Medulla oblongata (tissue), 1 donor: Measurements from ENCODE around the gene SLC46A3.
"Not testable (repeated sequence)": the region's sequence is repeated elsewhere in the genome, so short reads cannot be mapped to it uniquely, and the experiment has no call there.

ENCODE experiments used
- DNase-seq: peaks from one replicate; pipeline ENCODE4 v3.0.0-alpha.2; 2015; ENCODE audit errors: extremely low spot score

Gene SLC46A3

DNA sequence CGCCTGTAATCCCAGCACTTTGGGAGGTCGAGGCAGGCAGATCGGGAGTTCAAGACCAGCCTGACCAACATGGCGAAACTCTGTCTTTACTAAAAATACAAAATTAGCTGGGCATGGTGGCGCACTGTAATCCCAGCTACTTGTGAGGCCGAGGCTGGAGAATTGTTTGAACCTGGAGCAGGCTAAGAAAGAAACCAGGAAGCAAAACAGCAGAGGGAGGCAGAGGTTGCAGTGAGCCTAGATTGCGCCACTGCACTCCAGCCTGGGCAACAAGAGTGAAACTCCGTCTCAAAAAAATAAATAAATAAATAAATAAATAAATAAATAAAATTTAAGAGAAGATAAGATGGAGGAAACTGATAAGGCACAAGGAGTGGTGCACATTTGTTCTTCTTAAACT is 35.6 kb downstream of the SLC46A3 start:
- DNase-seq: not testable (repeated sequence)

DNA sequence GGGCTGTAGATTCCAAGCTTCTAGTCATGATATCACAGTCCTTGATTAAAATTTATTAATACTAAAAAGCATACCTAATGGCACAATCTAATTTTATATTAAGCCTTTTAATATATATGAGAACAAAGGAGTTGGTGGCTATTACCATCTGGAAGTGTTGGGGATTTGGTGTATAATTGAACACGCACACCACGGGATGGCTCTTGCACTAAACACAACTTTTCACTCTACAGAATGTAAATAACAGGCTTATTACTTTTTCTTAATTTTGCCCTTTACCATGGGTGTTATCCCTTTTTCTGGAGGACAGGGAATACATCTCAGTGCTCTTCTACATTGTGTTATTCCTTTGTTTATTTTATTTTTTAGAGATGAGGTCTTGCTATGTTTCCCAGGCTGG is 38.2 kb downstream of the SLC46A3 start:
- DNase-seq: no peak

DNA sequence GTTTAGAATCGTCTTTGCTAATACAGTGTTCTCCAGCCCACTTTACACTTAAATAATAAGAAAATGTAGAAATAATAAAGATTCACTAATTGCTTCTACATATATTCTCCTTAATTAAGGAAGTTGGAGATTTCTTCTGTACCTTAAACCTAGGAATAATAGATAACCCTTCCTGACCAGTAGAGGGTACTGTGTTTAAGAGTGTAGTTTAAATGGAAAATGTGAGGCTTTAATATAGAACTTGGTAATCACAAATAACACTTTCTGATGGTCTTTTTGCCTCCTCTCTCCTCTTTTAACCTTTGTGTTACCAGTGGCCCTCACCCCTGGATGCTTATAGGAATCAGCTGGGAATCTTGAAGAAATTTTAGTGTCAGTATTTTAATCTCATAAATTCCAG is 39.1 kb downstream of the SLC46A3 start:
- DNase-seq: no peak

DNA sequence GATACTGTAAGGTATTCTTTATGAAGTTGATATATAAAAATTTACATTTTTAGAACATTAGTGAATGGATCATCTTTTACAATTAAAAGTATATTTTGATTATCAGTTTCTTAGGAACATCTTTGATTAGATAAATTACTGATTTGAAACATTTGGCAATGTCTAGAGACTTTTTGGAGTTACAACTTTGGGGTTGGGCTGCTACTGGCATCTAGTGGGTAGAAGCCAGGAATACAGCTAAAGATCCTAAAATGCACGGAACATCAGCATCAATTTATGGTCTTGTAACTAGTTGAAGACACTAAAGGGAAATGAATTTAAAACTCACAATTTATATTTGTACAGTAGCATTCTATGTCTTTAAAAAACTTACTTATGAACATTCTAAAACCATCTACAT is 40.0 kb downstream of the SLC46A3 start:
- no peak for DNase-seq

DNA sequence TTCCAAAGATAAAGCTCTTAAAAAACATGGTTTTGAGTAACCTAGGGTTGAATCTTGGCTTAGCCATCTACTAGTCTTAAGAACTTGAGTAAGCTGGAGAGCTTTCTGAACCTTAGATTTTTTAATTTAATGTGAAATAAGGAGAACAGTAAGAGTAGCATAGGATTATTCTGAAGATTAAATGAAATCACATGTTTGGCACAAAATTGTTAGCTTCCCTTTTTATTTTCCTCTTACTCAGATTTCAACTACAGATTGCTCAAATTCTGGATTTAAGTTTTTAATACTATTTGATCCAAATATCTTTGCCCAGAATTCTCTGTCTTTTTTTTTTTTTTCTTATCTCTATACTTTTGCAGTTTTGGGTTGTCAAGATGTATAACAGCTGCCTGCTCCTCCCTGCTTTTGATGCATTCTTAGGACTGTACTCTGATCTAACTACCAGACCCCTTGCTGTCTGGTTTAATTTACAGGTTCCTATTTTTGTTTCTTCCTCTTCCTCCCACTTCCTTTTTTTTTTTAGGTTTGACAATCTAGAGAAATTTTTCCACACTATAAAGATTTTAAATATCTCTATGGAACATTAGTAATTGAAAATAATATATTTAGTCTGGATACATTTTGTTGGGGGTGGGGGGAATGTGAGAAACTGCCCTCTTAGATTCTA is 47.5 kb downstream of the SLC46A3 start:
- DNase-seq: no peak

DNA sequence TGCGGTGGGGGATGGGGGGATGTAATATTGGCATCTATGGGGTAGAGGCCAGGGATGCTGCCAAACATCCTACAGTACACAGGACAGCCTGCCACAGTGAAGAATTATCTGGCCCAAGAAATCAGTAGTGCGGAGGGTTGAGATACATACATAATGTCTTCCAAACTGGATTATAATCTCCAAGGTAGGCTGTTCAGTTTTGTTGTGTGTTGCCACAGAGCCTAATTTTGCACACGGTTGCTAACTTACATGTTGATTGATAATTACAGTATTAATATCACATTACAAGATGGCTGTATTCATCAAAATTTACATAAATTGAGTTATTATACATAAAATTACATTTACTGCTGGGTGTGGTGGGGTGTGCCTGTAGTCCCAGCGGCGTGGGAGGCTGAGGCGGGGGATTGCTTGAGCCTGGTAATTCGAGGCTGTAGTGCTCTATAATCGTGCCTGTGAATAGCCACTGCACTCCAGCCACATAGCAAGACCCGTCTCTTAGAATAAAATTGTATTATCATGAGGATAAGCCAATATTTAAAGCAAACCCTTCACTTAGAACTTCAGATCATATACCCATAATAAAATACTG is 51.8 kb downstream of the SLC46A3 start:
- DNase-seq: no peak

GRCh38 chr13:28659621-28659970 is 59.2 kb downstream of the SLC46A3 start:
- DNase-seq: no peak

DNA sequence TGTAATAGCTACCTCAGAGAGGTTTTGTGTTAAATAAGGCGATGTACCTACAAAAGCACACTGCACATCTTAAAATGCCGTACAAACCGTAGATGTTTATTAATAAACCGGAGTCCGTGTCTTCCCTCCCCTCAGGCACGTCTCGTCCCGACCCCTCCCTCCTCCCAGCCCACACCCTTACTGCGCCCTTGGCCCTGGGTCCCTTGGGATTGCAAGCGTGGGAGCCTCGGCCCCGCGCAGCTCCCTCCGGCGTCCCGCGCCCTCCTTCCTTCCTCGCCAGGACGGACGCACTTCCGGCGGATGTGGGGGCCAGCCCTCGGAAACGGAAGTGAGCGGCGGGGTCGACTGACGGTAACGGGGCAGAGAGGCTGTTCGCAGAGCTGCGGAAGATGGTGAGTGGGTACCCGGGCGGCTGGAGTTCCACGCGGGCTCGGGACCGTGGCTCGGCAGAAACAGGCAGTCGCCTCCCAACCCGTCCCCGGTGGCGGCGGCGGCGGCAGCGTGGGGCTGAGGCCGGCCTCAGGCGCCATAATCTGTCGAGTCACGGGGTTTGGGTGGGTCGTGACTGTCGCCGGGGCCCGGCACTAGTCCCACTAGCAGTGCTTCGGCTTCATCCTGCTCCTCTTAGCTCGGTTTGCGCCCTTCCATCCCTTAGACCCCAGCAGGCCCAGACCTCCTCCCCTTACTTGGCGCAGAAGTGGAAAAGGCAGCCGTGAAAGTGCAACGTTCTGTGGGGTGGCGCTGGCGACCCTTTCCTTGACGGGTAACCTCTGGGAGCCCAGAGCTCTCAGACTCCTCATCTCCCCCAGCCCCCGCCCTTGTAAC is 59.8 kb downstream of the SLC46A3 start, which contains the start of gene POMP:
Gene POMP, plus strand, starts transcription at position 335 of the 825 bp plus-strand sequence. Its CDS starts 55 bp downstream, at position 390.
- DNase-seq: peak; percentile 94

DNA sequence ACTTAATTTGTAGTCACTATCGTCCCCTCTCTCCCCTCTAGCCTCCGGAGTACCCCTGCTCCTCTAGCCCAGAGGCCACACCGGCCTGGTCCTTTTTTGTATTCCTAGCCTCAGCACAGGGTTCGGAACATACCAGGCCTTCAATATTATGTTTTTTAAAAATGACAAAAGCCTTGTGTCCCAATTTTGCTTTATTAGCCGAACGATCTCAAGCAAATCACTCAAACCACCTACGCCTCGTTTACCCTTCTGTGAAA is 60.3 kb downstream of the SLC46A3 start:
- no peak for DNase-seq

DNA sequence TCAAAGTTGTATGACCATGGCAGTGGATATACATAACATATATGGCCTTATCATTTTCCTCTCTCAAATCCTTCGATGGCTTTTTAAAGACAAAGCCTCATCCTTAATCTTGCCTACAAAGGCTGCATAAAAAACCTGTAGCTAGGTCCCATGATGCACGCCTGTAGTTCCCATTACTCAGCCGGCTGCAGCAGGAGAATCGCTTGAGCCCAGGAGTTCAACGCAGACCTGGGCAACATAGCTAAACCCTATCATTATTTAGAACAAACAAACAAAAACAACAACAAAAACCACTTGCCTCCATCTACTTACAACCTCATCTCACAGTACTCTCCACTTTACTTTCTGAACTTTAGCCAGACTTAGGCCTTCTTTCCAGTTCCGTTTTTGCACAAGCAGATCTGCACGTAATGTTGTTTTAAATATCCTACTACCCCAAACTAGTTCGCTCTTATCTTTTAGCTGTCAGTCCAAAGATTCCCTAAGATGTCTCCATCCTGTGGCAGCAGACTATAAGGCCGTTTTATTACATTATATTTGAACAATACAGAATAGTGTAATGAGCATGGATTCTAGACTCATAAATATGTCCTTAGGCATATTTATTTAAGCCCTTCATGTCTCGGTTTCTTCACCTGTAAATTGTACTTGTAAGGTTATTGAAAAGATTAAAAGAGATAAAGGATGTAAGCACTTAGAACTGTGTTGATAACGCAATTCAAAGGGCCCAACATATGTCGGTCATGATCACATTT is 60.8 kb downstream of the SLC46A3 start:
- peak; percentile 65 for DNase-seq

GRCh38 chr13:28655561-28655960 is 63.2 kb downstream of the SLC46A3 start:
- no peak for DNase-seq

GRCh38 chr13:28654276-28654675 is 64.5 kb downstream of the SLC46A3 start:
- no peak for DNase-seq

GRCh38 chr13:28653111-28653510 is 65.7 kb downstream of the SLC46A3 start:
- no peak for DNase-seq

GRCh38 chr13:28651810-28652401 is 66.9 kb downstream of the SLC46A3 start:
- DNase-seq: no peak

DNA sequence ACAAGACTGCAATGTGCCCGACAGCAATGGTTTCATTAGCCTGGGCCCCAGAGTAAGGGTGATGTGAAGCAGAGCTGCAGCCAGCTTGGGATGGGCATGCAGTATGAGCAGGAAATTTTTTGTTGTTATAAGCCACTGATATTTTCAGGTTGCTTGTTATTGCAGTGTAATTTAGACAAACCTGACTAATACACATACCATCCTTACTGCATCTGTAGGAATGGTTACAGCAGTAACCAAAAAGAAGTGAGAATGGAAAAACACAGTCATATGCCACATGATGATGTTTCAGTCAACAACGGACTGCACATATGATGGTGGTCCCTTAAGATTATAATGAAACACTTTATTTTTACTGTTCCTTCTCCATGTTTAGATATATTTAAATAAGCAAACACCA is 68.5 kb downstream of the SLC46A3 start:
- DNase-seq: no peak
